ENCODE measurements around the gene FSIP1. TPM values are rescaled to one million over a fixed set of nuclear protein-coding genes. Genes with fewer than 3 reads are reported as not detected.

The FSIP1 gene
- total RNA-seq, 1 experiment from 2014 or later = 0.61 TPM

GRCh38 chr15:39643727-39644126, 138.9 kb downstream of the FSIP1 start:
- CTCF ChIA-PET = no interaction called here

More at GRCh38 chr15:39643727-39644126, 138.9 kb downstream of the FSIP1 start:
- DNase-seq (ENCODE audit: low spot score) (no peak), ATAC-seq (no peak)
- H3K9me3 Mint-ChIP-seq = no peaks in the 10 kb centered on the region
- H3K4me3 Mint-ChIP-seq = no peak overlapping the region
- no peak for TF ChIP-seq E2F5 (CRISPR knock-in tag; IDR thresholded peaks at IDR 0.05)
- TF ChIP-seq STAT6 (CRISPR knock-in tag; conservative IDR thresholded peaks at IDR 0.05; ENCODE audit: low read depth) = no peak
- no peak for TF ChIP-seq FOXK1 (CRISPR knock-in tag; IDR thresholded peaks at IDR 0.05)
- no peak for TF ChIP-seq AR (CRISPR knock-in tag; IDR thresholded peaks at IDR 0.05)
- no peak for TF ChIP-seq ZBTB21 (CRISPR knock-in tag; IDR thresholded peaks at IDR 0.05; ENCODE audit: borderline replicate concordance)
- TF ChIP-seq IRF2 (CRISPR knock-in tag; IDR thresholded peaks at IDR 0.05; ENCODE audit: borderline replicate concordance, low read depth) = no peak
- no peak for TF ChIP-seq ZNF396 (CRISPR knock-in tag; IDR thresholded peaks at IDR 0.05; ENCODE audit: borderline replicate concordance)
- TF ChIP-seq ZNF281 (CRISPR knock-in tag; IDR thresholded peaks at IDR 0.05) = no peak
- no peak for TF ChIP-seq ZNF532 (CRISPR knock-in tag; IDR thresholded peaks at IDR 0.05; ENCODE audit: borderline replicate concordance)
- TF ChIP-seq ZNF263 (CRISPR knock-in tag; IDR thresholded peaks at IDR 0.05; ENCODE audit: low read depth) = no peak
- no peak for TF ChIP-seq SMAD4 (CRISPR knock-in tag; IDR thresholded peaks at IDR 0.05)
- H3K27ac Mint-ChIP-seq = no peak overlapping the region
- POLR2A ChIA-PET = no interaction called here
- no peaks in the 10 kb centered on the region for H3K36me3 Mint-ChIP-seq
- H3K27me3 Mint-ChIP-seq (ENCODE audit: low read depth) = no peaks in the 10 kb centered on the region
- peaks cover 8% of the 10 kb centered on the region for H3K4me1 Mint-ChIP-seq
